HG02970 (cell line): ENCODE measurements around the gene NDUFAF2.
"Not testable (repeated sequence)": the region's sequence is repeated elsewhere in the genome, so short reads cannot be mapped to it uniquely, and the experiment has no call there.

Experiments used
- ATAC-seq: cut with Tn5 transposase; IDR thresholded peaks from one replicate; pipeline ENCODE4 v1.9.1; 2021; ENCODE audit warnings: mild to moderate bottlenecking, moderate library complexity, moderate number of reproducible peaks; ENCODE audit not compliant: unreplicated experiment, low FRiP score

Gene NDUFAF2

DNA sequence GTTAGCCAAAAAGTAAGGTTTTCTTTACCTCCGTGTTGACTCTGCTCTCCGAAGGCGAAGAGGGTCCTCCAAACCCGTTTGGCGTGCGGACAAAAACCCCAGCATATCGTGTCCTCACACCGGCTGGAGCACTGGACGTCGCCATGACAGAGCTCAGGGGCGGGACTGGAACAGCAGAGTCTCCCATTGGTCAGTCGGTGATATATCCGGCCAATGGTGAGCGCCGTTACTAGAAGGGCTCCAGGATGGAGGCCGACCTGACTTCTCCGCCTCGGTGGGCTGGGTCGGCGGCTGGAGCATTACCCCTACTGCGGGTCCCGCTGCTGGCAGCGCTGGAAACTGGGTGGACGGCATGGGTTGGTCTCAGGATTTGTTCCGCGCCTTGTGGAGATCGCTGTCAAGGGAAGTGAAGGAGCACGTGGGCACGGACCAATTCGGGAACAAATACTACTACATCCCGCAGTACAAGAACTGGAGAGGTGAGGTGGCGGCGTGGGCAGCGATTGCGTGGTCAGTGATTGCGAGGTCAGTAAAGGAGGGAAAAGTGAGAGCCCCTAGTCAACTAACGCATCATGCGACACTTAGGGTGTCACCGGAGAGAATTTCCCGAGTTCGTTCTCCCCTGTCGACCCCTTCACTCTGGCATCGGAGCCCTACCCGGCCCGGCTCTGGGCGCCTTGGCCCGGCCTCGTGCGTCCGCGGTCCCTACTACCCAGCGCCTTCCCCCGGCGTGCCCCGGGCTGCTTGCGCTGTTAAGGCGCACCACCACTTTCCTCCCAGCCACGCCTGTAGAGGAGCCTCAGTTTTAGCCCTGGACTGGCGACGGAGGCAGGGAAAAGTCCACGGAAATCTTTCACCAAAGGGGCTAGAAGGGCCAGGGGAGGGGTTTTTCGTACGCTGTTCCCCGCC, at the start of gene NDUFAF2, which contains the start of gene ERCC8:
Gene NDUFAF2, plus strand, starts transcription at position 302 of the 909 bp plus-strand sequence. Its CDS starts 51 bp downstream, at position 353.
Gene ERCC8, minus strand, starts transcription at position 167 of the 909 bp plus-strand sequence. Its CDS starts 62 bp downstream, at position 105.
- ATAC-seq = peak; percentile 100

GRCh38 chr5:60896991-60897390, 48.0 kb upstream of the NDUFAF2 start:
- ATAC-seq = no peak

DNA sequence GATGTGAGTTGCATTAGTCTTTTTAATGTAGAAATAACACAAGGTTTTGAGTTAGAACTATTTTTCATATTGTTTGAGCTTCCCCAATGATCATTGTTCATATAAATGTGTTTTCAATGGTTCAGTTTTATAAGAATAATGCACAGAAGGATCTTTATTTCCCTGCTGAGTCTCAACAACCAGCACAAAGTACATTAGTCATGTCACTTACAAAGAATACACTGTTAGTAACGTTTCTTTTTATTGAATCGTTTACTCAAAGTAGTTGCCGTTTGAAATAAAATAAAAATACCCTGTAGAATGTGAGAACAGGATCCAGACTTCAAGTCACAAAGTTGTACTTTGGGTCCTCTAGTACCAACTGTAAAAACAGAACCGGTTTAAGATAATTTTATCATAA, 41.6 kb upstream of the NDUFAF2 start:
- ATAC-seq = no peak

DNA sequence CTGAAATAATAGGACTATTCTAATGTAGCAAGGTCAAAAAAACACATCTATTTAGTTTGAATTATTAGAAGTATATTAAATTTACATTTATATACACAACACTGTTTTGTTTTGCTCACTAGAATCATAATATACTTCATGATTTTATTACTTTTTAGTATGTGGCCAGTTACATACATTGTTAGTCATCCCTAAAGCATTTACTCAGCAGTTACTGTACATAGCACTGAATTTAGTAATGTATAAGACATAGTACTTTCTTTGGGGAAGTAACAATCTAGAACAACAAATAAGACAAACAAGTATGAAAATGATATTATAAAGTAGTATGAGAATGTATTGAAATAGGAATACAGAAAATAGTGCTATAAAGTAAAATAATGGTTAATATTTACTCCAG, 28.4 kb upstream of the NDUFAF2 start:
- ATAC-seq = no peak

DNA sequence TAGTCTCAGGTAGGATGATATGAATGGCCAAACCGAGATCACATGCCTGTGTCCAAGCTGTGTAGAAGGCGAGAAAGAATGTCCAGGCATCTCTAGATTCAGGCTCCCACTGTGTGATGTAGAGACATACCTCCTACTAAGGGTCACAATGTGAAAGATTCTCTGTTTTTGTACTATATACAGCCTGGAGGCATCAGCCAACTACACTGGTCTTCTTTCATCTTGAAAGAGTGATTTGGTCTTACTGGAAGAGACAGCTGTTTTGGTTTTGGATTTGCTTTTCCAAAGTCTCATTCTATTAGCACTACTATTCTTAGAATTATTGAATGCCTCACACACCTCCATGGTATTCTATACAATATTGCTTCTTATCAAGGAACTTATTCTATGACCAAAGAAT, 26.5 kb upstream of the NDUFAF2 start:
- ATAC-seq = no peak

DNA sequence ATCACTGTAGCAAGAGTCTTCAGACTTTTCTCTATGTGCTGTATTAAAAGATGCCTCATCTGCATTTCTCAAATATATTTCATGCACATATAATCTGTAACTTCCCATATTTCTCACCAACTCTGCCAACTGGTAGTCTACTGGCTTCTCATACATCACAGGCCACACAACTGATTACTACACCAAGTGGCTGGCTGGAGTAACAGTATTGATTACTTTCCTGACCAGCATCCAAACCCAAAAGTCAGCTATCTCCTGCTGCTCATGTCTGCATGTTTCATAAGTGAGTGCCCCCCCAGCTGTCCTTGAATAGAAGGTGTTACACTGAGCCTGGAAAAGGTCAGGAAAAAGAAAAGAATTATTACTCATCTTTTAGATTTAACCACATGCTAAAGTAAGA, 17.6 kb upstream of the NDUFAF2 start:
- no peak for ATAC-seq

GRCh38 chr5:60929024-60929423, 16.0 kb upstream of the NDUFAF2 start:
- no peak for ATAC-seq

GRCh38 chr5:60943624-60944023, 1.4 kb upstream of the NDUFAF2 start:
- no peak for ATAC-seq

- ATAC-seq = peak; percentile 21
Measured at GRCh38 chr5:60945813-60946187, 795 bp downstream of the NDUFAF2 start.

- no peak for ATAC-seq
Measured at GRCh38 chr5:60948738-60949137, 3.7 kb downstream of the NDUFAF2 start.

DNA sequence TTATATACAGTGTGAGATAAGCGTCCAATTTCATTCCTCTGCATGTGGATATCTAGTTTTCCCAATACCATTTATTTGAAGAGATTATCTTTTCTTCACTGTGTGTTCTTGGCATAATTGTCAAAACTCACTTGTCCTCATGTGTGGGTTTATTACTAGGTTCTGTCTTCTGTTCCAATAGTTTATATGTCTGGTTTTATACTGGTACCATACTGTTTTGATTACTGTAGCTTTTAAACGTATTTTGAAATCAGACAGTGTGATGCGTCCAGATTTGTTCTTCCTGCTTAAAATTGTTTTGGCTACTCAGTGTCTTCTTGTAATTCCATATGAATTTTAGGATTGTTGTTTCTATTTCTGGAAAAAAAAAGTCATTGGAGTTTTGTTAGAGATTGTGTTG, 10.2 kb downstream of the NDUFAF2 start:
- ATAC-seq = no peak

- ATAC-seq = no peak
Measured at GRCh38 chr5:60958088-60958487, 13.1 kb downstream of the NDUFAF2 start.

- no peak for ATAC-seq
Measured at GRCh38 chr5:60958712-60959111, 13.7 kb downstream of the NDUFAF2 start.

DNA sequence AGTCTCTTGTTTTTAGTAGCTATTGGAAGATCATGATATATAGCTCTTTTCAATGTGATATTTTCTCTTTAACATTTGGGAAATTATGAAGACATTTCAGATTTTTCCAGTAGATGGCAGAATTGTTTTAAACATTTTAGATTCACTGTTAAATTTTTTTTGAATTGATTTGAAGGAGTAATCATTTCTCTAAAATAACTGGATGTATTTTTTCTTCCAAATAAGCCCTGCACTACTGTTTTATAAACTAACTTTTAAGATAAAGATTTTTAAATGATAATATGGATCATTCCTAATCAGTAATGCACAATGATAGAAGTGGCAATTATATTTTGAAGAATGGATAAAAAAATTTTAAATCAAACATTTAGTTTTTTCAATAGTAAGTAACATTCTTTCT, 14.2 kb downstream of the NDUFAF2 start:
- ATAC-seq = no peak

DNA sequence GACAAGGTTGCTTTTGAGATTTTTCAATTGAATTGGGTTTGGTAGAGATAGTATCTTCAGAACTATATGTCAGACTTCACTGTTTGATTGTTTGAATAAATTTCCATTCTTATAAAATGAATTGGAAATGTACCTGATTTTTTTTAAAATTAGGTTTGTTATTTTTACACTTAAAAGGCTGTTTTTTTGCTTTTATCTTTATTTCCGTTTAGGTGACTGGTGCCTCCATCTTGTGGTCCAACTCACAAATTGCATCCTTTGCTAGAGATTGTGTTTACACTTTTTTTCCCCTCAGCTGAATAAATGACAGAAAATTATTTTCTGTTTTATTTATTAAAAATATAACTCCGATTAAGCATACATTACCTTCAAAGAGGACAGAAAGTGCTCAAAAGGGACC, 15.6 kb downstream of the NDUFAF2 start:
- no peak for ATAC-seq

- ATAC-seq = no peak
Measured at GRCh38 chr5:60961685-60962084, 16.7 kb downstream of the NDUFAF2 start.

- no peak for ATAC-seq
Measured at GRCh38 chr5:60972231-60972630, 27.2 kb downstream of the NDUFAF2 start.

DNA sequence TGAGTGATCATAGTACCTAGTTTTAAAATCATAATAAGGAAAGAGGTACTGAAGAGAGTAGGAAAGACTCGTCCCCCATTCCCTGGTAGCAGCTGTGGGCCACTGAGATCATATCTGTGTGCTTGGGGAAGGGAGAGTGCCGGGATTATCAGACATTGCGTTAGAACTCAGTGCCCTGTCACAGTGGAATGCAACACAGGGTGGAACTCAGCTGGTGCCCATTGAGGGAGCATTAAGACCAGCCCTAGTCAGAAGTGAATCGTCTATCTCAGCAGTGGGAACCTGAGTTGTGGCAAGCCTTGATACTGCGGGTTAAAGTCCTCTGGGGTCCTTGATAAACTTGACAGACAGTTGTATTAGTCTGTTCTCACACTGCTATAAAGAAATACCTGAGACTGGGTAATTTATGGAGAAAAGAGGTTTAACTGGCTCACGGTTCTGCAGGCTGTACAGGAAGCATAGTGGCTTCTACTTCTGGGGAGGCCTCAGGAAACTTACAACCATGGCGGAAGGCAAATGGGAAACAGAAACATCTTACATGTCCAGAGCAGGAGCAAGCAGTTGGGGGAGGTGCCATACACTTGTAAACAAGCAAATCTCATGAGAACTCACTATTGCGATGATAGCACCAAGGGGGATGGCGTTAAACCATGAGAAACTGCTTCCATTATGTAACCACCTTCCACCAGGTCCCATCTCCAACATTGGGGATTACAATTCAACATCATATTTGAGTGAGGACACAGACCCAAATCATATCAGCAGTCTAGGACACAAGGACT, 33.1 kb downstream of the NDUFAF2 start:
- ATAC-seq = no peak

DNA sequence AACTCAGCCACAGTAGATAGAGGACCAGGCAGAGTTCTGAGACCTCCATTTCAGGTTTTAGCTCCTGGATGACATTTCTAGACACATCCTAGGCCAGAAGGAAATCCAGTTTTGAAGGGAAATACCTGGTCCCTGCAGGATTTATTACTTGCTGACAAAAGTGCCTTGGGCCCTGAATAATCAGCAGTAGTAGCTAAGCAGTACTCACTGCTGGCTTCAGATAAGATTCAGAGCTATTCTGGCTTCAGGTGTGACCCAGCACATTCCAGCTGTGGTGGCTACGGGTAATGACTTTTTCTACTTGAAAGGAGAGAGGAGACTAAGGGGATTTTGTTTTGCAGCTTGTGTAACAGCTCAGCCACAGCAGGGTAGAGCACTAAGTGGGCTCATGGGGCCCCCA, 34.0 kb downstream of the NDUFAF2 start:
- no peak for ATAC-seq

- ATAC-seq = no peak
Measured at GRCh38 chr5:60980511-60980910, 35.5 kb downstream of the NDUFAF2 start.

- not testable (repeated sequence) for ATAC-seq
Measured at GRCh38 chr5:60982127-60982526, 37.1 kb downstream of the NDUFAF2 start.
